Cerebellar nuclear complex (tissue), 1 donor: ENCODE measurements around the gene USP6NL.

Experiments
- DNase-seq, 2 experiments: peaks; one replicate each; lab custom pipeline; 2025; lab: John Stamatoyannopoulos, UW

USP6NL gene

GRCh38 chr10:11551104-11551503, 60.3 kb downstream of the USP6NL start:
- DNase-seq, result no peak

- DNase-seq, result no peak
These were observed 62.7 kb downstream of the USP6NL start for GRCh38 chr10:11548768-11549099.

GRCh38 chr10:11548065-11548767, 63.2 kb downstream of the USP6NL start:
- no peak for DNase-seq

- DNase-seq, result no peak
These were observed 64.9 kb downstream of the USP6NL start for GRCh38 chr10:11546581-11546980.

GRCh38 chr10:11541296-11541695, 70.2 kb downstream of the USP6NL start:
- DNase-seq, result no peak

- DNase-seq, result no peak
These were observed 72.1 kb downstream of the USP6NL start for GRCh38 chr10:11539191-11539868.

GRCh38 chr10:11538834-11539190, 72.6 kb downstream of the USP6NL start:
- no peak for DNase-seq

- no peak for DNase-seq
These were observed 75.2 kb downstream of the USP6NL start for GRCh38 chr10:11536228-11536627.

GRCh38 chr10:11535346-11535959, 76.0 kb downstream of the USP6NL start:
- DNase-seq, result no peak

- no peak for DNase-seq
These were observed 78.1 kb downstream of the USP6NL start for GRCh38 chr10:11533328-11533781.

- DNase-seq, result no peak
These were observed 79.1 kb downstream of the USP6NL start for GRCh38 chr10:11532306-11532705.

- DNase-seq, result no peak
These were observed 80.6 kb downstream of the USP6NL start for GRCh38 chr10:11530806-11531205.

GRCh38 chr10:11529276-11529903, 82.1 kb downstream of the USP6NL start:
- no peak for DNase-seq

- no peak for DNase-seq
These were observed 83.2 kb downstream of the USP6NL start for GRCh38 chr10:11528286-11528685.

GRCh38 chr10:11527691-11528255, 83.7 kb downstream of the USP6NL start:
- DNase-seq, result no peak

- no peak for DNase-seq
These were observed 84.4 kb downstream of the USP6NL start for GRCh38 chr10:11527068-11527467.

GRCh38 chr10:11525503-11525902, 85.9 kb downstream of the USP6NL start:
- DNase-seq, result no peak

GRCh38 chr10:11522821-11523245, 88.6 kb downstream of the USP6NL start:
- DNase-seq, result no peak

- DNase-seq, result no peak
These were observed 89.6 kb downstream of the USP6NL start for GRCh38 chr10:11521860-11522259.

- no peak for DNase-seq
These were observed 90.6 kb downstream of the USP6NL start for GRCh38 chr10:11520892-11521291.

- DNase-seq, result no peak
These were observed 94.3 kb downstream of the USP6NL start for GRCh38 chr10:11517150-11517549.

GRCh38 chr10:11516431-11516746, 95.1 kb downstream of the USP6NL start:
- no peak for DNase-seq
